Smooth muscle cell of trachea (primary cell): Measurements from ENCODE around the gene IL15. TPM values are rescaled to one million over a fixed set of nuclear protein-coding genes. Genes with fewer than 3 reads are reported as not detected.

Experiments
- total RNA-seq: library from RNA; depleted of rRNA; stranded (reverse); fragments of >200 nt; gene quantifications from 2 replicates; pipeline ENCODE4 v1.2.1, GENCODE V29; 2014

IL15 gene, protein sequence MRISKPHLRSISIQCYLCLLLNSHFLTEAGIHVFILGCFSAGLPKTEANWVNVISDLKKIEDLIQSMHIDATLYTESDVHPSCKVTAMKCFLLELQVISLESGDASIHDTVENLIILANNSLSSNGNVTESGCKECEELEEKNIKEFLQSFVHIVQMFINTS
- total RNA-seq = 6.5 and 8.7 TPM in 2 replicates

DNA sequence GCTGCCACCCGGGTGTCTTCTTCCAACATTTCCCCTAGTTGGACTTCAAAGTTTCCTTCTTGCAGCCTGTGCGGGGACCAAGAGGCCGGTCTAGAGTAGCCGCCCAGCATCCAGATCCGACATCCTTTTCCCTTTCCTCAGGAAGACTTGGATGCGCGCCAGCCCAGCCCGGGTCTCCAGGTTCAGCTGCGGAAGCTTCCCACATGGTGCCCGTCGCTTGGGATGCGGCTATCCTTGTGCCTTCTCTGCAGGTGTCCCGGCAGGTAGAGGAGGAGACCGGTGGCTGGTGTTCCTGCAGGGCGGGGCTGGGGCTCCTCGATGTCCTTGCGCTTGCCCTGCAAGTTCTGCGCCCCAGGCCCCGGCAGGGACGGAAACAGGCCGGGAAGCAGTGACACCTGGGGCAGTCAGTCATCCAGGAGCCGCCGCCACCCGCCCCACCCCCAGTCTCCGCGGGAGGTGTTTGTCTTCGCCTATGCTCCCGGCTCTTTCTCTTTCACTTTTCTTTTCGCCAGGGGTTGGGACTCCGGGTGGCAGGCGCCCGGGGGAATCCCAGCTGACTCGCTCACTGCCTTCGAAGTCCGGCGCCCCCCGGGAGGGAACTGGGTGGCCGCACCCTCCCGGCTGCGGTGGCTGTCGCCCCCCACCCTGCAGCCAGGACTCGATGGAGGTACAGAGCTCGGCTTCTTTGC is at the start of gene IL15:
Gene IL15 (plus strand): TSS at position 502 of the 689 bp plus-strand sequence. CDS start 82,882 bp downstream, outside the sequence.

